CD4-positive, alpha-beta T cell (primary cell): ENCODE results near the gene SLC25A6. TPM values are rescaled to one million over a fixed set of nuclear protein-coding genes. Genes with fewer than 3 reads are reported as not detected.

ENCODE experiments used
- ATAC-seq: fragments of 200-7000 bp; cut with Tn5 transposase; one replicate; pipeline ENCODE4 v1.10.0; 2022; ENCODE audit warnings: mild to moderate bottlenecking; ENCODE audit not compliant: poor library complexity
- CTCF ChIA-PET: fragments of 350-600 bp; sonication (Branson Sonifier 250); formaldehyde crosslinking; loops from one replicate; lab custom pipeline; 2021; ENCODE audit warnings: antibody characterized with exemption, inconsistent platforms; lab: Charles Lee
- POLR2A ChIA-PET: fragments of 350-600 bp; sonication (Branson Sonifier 250); formaldehyde crosslinking; loops from one replicate; lab custom pipeline; 2021; ENCODE audit warnings: antibody characterized with exemption, inconsistent platforms; lab: Charles Lee
- DNase-seq, 14 experiments: peaks; one replicate each; pipeline ENCODE4 v3.0.0-alpha.2; 2013 to 2020; ENCODE audit warnings: mixed read lengths in 2 of 14
- H3K27ac ChIP-seq, 2 donors: one replicate each; pipeline versions ENCODE4 v1.5.1 to v1.7.0; 2013; ENCODE audit warnings: low read length in 2 of 2, low read depth in 1 of 2, mild to moderate bottlenecking in 1 of 2
- H3K27me3 ChIP-seq, 2 experiments: 1 replicate in 1 of 2; 2 replicates in 1 of 2; pipeline versions ENCODE4 v1.6.1 to v1.7.0; 2013; ENCODE audit warnings: low read length in 2 of 2, control low read depth in 1 of 2, mild to moderate bottlenecking in 1 of 2, moderate library complexity in 1 of 2; ENCODE audit not compliant: insufficient read depth in 2 of 2, control insufficient read depth in 1 of 2
- H3K36me3 ChIP-seq: one replicate; pipeline ENCODE4 v1.6.1; 2013; ENCODE audit warnings: low read length, control low read depth; ENCODE audit not compliant: insufficient read depth
- H3K4me1 ChIP-seq: one replicate; pipeline ENCODE4 v1.6.1; 2013; ENCODE audit warnings: low read length, control low read depth; ENCODE audit not compliant: insufficient read depth
- H3K4me3 ChIP-seq: one replicate; pipeline ENCODE4 v1.5.1; 2013; ENCODE audit warnings: mild to moderate bottlenecking, low read length, moderate library complexity
- H3K9me3 ChIP-seq, 2 experiments: 1 replicate in 1 of 2; 2 replicates in 1 of 2; pipeline versions ENCODE4 v1.6.1 to v1.7.0; 2013; ENCODE audit warnings: low read length in 2 of 2, mild to moderate bottlenecking in 2 of 2, control low read depth in 1 of 2, moderate library complexity in 1 of 2; ENCODE audit not compliant: control insufficient read depth in 1 of 2, insufficient read depth in 1 of 2
- H3K27ac Mint-ChIP-seq: one replicate; pipeline ENCODE4 v1.8.0; 2020; ENCODE audit warnings: mixed read lengths
- H3K27me3 Mint-ChIP-seq: one replicate; pipeline ENCODE4 v1.8.0; 2021; ENCODE audit warnings: mixed read lengths
- H3K36me3 Mint-ChIP-seq: one replicate; pipeline ENCODE4 v1.8.0; 2021; ENCODE audit warnings: low read depth, mixed read lengths
- H3K4me1 Mint-ChIP-seq: one replicate; pipeline ENCODE4 v1.8.0; 2021; ENCODE audit warnings: low read depth, mixed read lengths
- H3K4me3 Mint-ChIP-seq: one replicate; pipeline ENCODE4 v1.8.0; 2020; ENCODE audit warnings: mild to moderate bottlenecking, mixed read lengths
- H3K9me3 Mint-ChIP-seq: one replicate; pipeline ENCODE4 v1.8.0; 2020; ENCODE audit warnings: mixed read lengths
- CTCF ChIP-seq: fragments of 200-600 bp; IDR thresholded peaks from one replicate; pipeline ENCODE4 v1.8.0; 2022; ENCODE audit warnings: antibody characterized with exemption, mild to moderate bottlenecking
- intact Hi-C, 2 experiments: fragments of 100-400 bp; cut with DNase I in 1 of 2; cut with micrococcal nuclease in 1 of 2; formaldehyde crosslinking; loops; one replicate each; pipeline versions ENCODE4 v1.15.1 to v1.9.0; 2023 to 2025; cut with DNase I, micrococcal nuclease
- total RNA-seq, 174 experiments: library from RNA in 2 of 174; stranded (reverse) in 2 of 174; gene quantifications; one replicate each; pipeline ENCODE4 v1.2.3 and lab custom pipeline; 2021 to 2026

The SLC25A6 gene
- total RNA-seq, 2 experiments from 2014 or later = 338 to 340 TPM

- Mint-ChIP-seq H3K36me3 (peaks cover 11% of the 10 kb centered on the region), H3K4me3 (no peak overlapping the region), H3K27me3 (no peaks in the 10 kb centered on the region), H3K9me3 (no peaks in the 10 kb centered on the region), H3K4me1 (peaks cover 16% of the 10 kb centered on the region), H3K27ac (no peak overlapping the region)
- H3K27me3 ChIP-seq = no peaks in the 10 kb centered on the region
- ChIA-PET POLR2A (no interaction called here), CTCF (no interaction called here)
- H3K9me3 ChIP-seq = no peaks in the 10 kb centered on the region
- intact Hi-C loops = loop anchor here (10.0 kb wide), 2 partner anchors 1012 to 1298 kb away; partner anchors contain the start of genes CD99 (in 1 of the 2) and PPP2R3B (in 1 of the 2)
- H3K4me3 ChIP-seq = no peak overlapping the region
- peaks cover 26% of the 10 kb centered on the region for H3K36me3 ChIP-seq
- ATAC-seq (no peak), DNase-seq (no peak)
- H3K4me1 ChIP-seq = peaks cover 17% of the 10 kb centered on the region
- no peak overlapping the region for H3K27ac ChIP-seq
- no peak for TF ChIP-seq CTCF
Measured at GRCh38 chrX:1397001-1397400, 5.1 kb upstream of the SLC25A6 start.

DNA sequence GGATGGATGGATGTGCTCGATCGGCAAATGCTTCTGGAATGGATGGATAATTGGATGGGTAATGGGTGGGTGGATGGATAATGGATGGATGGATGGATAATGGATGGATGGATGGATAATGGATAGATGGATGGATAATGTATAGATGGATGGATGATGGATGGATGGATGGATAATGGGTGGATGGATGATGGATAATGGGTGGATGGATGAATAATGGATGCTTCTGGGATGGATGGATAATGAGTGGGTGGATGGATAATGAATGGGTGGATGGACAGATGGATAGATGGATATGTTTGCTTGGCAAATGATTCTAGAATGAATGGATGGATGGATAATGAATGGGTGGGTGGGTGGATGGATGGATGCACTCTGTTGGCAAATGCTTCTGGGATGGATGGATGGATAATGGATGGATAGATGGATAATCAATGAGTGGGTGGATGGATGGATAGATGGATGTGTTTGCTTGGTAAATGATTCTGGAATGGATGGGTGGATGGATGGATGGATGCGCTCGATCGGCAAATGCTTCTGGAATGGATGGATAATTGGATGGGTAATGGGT lies 3.8 kb upstream of the SLC25A6 start:
- H3K36me3 Mint-ChIP-seq = peaks cover 24% of the 10 kb centered on the region
- H3K4me1 Mint-ChIP-seq = peaks cover 23% of the 10 kb centered on the region
- ATAC-seq = no peak
- H3K36me3 ChIP-seq = peaks cover 17% of the 10 kb centered on the region
- no peak overlapping the region for H3K27ac ChIP-seq
- TF ChIP-seq CTCF = no peak
- H3K27ac Mint-ChIP-seq = peak overlapping the region; percentile 7
- no peaks in the 10 kb centered on the region for H3K9me3 Mint-ChIP-seq
- H3K9me3 ChIP-seq = no peaks in the 10 kb centered on the region
- peak overlapping the region; percentile 27 for H3K4me3 Mint-ChIP-seq
- ChIA-PET CTCF (no interaction called here), POLR2A (no interaction called here)
- no peaks in the 10 kb centered on the region for H3K27me3 ChIP-seq
- intact Hi-C loops = loop anchor here (10.0 kb wide), 2 partner anchors 1011 to 1299 kb away; partner anchors contain the start of genes CD99 (in 1 of the 2) and PPP2R3B (in 1 of the 2)
- H3K4me3 ChIP-seq = no peak overlapping the region
- DNase-seq = no peak
- no peaks in the 10 kb centered on the region for H3K27me3 Mint-ChIP-seq
- H3K4me1 ChIP-seq = peaks cover 23% of the 10 kb centered on the region

GRCh38 chrX:1394731-1395501 lies 3.0 kb upstream of the SLC25A6 start:
- Mint-ChIP-seq H3K36me3 (peaks cover 29% of the 10 kb centered on the region), H3K27ac (peak overlapping the region; percentile 7), H3K27me3 (no peaks in the 10 kb centered on the region), H3K4me1 (peaks cover 28% of the 10 kb centered on the region), H3K9me3 (no peaks in the 10 kb centered on the region), H3K4me3 (peak overlapping the region; percentile 92)
- H3K27ac ChIP-seq = no peak overlapping the region
- DNase-seq = peak in 2 of 14 experiments; percentile 18 to 32
- H3K36me3 ChIP-seq = peaks cover 21% of the 10 kb centered on the region
- ChIA-PET CTCF (no interaction called here), POLR2A (no interaction called here)
- no peaks in the 10 kb centered on the region for H3K9me3 ChIP-seq
- no peaks in the 10 kb centered on the region for H3K27me3 ChIP-seq
- ATAC-seq = no peak
- TF ChIP-seq CTCF = no peak
- H3K4me1 ChIP-seq = peaks cover 32% of the 10 kb centered on the region
- H3K4me3 ChIP-seq = no peak overlapping the region
- intact Hi-C loops = loop anchor here (5.0 to 10.0 kb wide), 7 partner anchors 57 to 1300 kb away; partner anchors contain the start of genes AKAP17A (in 1 of the 2), ASMTL (in 1 of the 2), CD99 (in 1 of the 2) and P2RY8 (in 1 of the 2)
